ENCODE measurements around the gene FOLR3. TPM values are rescaled to one million over a fixed set of nuclear protein-coding genes. Genes with fewer than 3 reads are reported as not detected.

FOLR3 gene
- total and polyA plus RNA-seq, 2 donors (not counting 1 experiment from before 2014, with no cell fraction given): 0.99 to 1.4 TPM

- H3K27me3 ChIP-seq (ENCODE audit: control insufficient read depth, insufficient read depth, low read length): no peaks in the 10 kb centered on the region
- no peaks in the 10 kb centered on the region for H4K20me1 ChIP-seq (ENCODE audit: control insufficient read depth, extremely low read depth, insufficient read depth, low read length)
- no peaks in the 10 kb centered on the region for H3K79me2 ChIP-seq (ENCODE audit: control insufficient read depth, insufficient read depth, low read length)
- TF ChIP-seq EZH2 (IDR thresholded peaks at IDR 0.05; ENCODE audit: low read length, missing control alignments) (no peak), CTCF (conservative IDR thresholded peaks at IDR 0.05 in 1 of 2, IDR thresholded peaks at IDR 0.05 in 1 of 2; ENCODE audit: low read depth in 1 of 2, low read length in 2 of 2) (no peak)
- H3K9me3 ChIP-seq (ENCODE audit: control insufficient read depth, insufficient read depth, low read depth, low read length): no peaks in the 10 kb centered on the region
- H2AFZ ChIP-seq (ENCODE audit: low read length): no peak overlapping the region
- no peak for DNase-seq (ENCODE audit: low read depth in 2 of 2)
- H3K27ac ChIP-seq (ENCODE audit: insufficient read depth, low read length): no peak overlapping the region
- H3K4me1 ChIP-seq (ENCODE audit: control insufficient read depth, extremely low read depth, insufficient read depth, low read length): peaks cover 8% of the 10 kb centered on the region
- H3K36me3 ChIP-seq (ENCODE audit: control insufficient read depth, insufficient read depth, low read length): no peaks in the 10 kb centered on the region
- H3K9ac ChIP-seq (ENCODE audit: insufficient read depth, low read length): no peak overlapping the region
- no peak overlapping the region for H3K4me3 ChIP-seq (replicated peaks in 1 of 4; ENCODE audit: control extremely low read depth in 1 of 4, insufficient read depth in 1 of 4, low read depth in 3 of 4, low read length in 4 of 4)
- H3K4me2 ChIP-seq (ENCODE audit: extremely low read depth, insufficient read depth, low read length): no peak overlapping the region
These were observed 19.3 kb upstream of the FOLR3 start for GRCh38 chr11:72116019-72116755.

DNA sequence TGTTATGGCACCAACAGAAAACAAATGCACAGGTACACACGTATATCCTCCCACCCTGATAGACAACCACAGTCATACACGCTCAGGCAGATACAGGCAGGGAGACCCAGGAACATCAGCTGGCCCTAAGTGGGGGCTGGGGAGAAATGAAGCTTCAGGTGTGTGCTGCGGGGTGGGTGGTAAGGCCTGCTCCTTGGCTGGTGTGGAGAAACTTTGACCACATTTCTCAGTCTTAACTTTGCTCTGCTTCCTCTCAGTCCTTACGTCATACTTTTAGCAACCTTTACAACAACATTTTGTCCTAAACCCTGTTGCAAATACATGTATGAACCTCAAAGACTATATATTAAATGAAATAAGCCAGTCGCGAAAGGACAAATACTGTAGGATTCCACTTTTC is 16.3 kb upstream of the FOLR3 start:
- Histone ChIP-seq H3K4me2 (ENCODE audit: extremely low read depth, insufficient read depth, low read length) (no peak overlapping the region), H3K9me3 (ENCODE audit: control insufficient read depth, insufficient read depth, low read depth, low read length) (no peaks in the 10 kb centered on the region), H2AFZ (ENCODE audit: low read length) (no peak overlapping the region), H3K79me2 (ENCODE audit: control insufficient read depth, insufficient read depth, low read length) (no peaks in the 10 kb centered on the region), H3K27ac (ENCODE audit: insufficient read depth, low read length) (no peak overlapping the region), H3K4me1 (ENCODE audit: control insufficient read depth, extremely low read depth, insufficient read depth, low read length) (no peaks in the 10 kb centered on the region), H3K9ac (ENCODE audit: insufficient read depth, low read length) (no peak overlapping the region), H3K4me3 (replicated peaks in 1 of 4; ENCODE audit: control extremely low read depth in 1 of 4, insufficient read depth in 1 of 4, low read depth in 3 of 4, low read length in 4 of 4) (no peak overlapping the region), H4K20me1 (ENCODE audit: control insufficient read depth, extremely low read depth, insufficient read depth, low read length) (no peaks in the 10 kb centered on the region), H3K27me3 (ENCODE audit: control insufficient read depth, insufficient read depth, low read length) (no peaks in the 10 kb centered on the region), H3K36me3 (ENCODE audit: control insufficient read depth, insufficient read depth, low read length) (no peaks in the 10 kb centered on the region)
- DNase-seq (ENCODE audit: low read depth in 2 of 2): no peak
- TF ChIP-seq CTCF (conservative IDR thresholded peaks at IDR 0.05 in 1 of 2, IDR thresholded peaks at IDR 0.05 in 1 of 2; ENCODE audit: low read depth in 1 of 2, low read length in 2 of 2): no peak
- TF ChIP-seq EZH2 (IDR thresholded peaks at IDR 0.05; ENCODE audit: low read length, missing control alignments): no peak

DNA sequence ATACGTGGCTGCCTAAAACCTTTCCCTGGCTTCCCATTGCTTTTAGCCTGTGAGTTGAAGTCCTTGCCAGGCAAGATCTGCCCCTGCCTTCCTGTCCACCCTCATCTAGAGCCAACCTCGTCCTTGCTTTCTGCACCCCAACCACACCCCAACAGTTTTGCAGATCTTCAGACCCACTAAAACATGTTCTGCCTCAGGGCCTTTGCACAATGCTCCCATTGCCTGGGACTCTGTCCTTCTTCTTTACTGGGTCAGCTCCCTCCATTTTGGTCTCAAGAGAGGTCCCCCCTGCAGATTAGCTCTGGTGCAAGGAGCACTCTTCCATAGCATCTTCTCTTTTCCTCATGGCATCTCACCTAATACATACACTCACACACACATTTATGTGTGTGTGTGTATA is 14.6 kb upstream of the FOLR3 start:
- Histone ChIP-seq H4K20me1 (ENCODE audit: control insufficient read depth, extremely low read depth, insufficient read depth, low read length) (no peaks in the 10 kb centered on the region), H3K27me3 (ENCODE audit: control insufficient read depth, insufficient read depth, low read length) (no peaks in the 10 kb centered on the region), H3K9ac (ENCODE audit: insufficient read depth, low read length) (no peak overlapping the region), H3K9me3 (ENCODE audit: control insufficient read depth, insufficient read depth, low read depth, low read length) (no peaks in the 10 kb centered on the region), H2AFZ (ENCODE audit: low read length) (no peak overlapping the region), H3K27ac (ENCODE audit: insufficient read depth, low read length) (no peak overlapping the region), H3K4me1 (ENCODE audit: control insufficient read depth, extremely low read depth, insufficient read depth, low read length) (no peaks in the 10 kb centered on the region), H3K79me2 (ENCODE audit: control insufficient read depth, insufficient read depth, low read length) (no peaks in the 10 kb centered on the region), H3K4me3 (replicated peaks in 1 of 4; ENCODE audit: control extremely low read depth in 1 of 4, insufficient read depth in 1 of 4, low read depth in 3 of 4, low read length in 4 of 4) (no peak overlapping the region), H3K4me2 (ENCODE audit: extremely low read depth, insufficient read depth, low read length) (no peak overlapping the region), H3K36me3 (ENCODE audit: control insufficient read depth, insufficient read depth, low read length) (no peaks in the 10 kb centered on the region)
- no peak for DNase-seq (ENCODE audit: low read depth in 2 of 2)
- TF ChIP-seq EZH2 (IDR thresholded peaks at IDR 0.05; ENCODE audit: low read length, missing control alignments): no peak
- TF ChIP-seq CTCF (conservative IDR thresholded peaks at IDR 0.05 in 1 of 2, IDR thresholded peaks at IDR 0.05 in 1 of 2; ENCODE audit: low read depth in 1 of 2, low read length in 2 of 2): no peak

All from fibroblast of lung (primary cell).